ENCODE measurements around the gene PRR5L.
A peak's percentile ranks its signal among the peaks of the same experiment; 100 is the strongest.

PRR5L gene

GRCh38 chr11:36409152-36409816, 113.2 kb downstream of the PRR5L start:
- DNase-seq (no peak), ATAC-seq (replicated peaks) (peak in 1 of 2 donors; percentile 13)
- Mint-ChIP-seq H3K4me3 (peak overlapping the region; percentile 56 to 57), H3K36me3 (peaks cover 2 to 16% of the 10 kb centered on the region in 2 donors), H3K4me1 (peaks cover 55 to 71% of the 10 kb centered on the region in 2 donors), H3K9me3 (no peaks in the 10 kb centered on the region), H3K27ac (peak overlapping the region; percentile 48), H3K27me3 (no peaks in the 10 kb centered on the region)

GRCh38 chr11:36411202-36411640, 115.1 kb downstream of the PRR5L start:
- Mint-ChIP-seq H3K36me3 (peaks cover 5 to 15% of the 10 kb centered on the region in 2 donors), H3K4me3 (peak overlapping the region; percentile 37 to 40), H3K27me3 (no peaks in the 10 kb centered on the region), H3K27ac (peak overlapping the region; percentile 49), H3K4me1 (peaks cover 56 to 68% of the 10 kb centered on the region in 2 donors), H3K9me3 (no peaks in the 10 kb centered on the region)
- DNase-seq (peak; percentile 57), ATAC-seq (replicated peaks) (peak; percentile 88 to 91)

- H3K27me3 Mint-ChIP-seq = no peaks in the 10 kb centered on the region
- H3K4me1 Mint-ChIP-seq = peaks cover 59 to 67% of the 10 kb centered on the region in 2 donors
- H3K36me3 Mint-ChIP-seq = peaks cover 5 to 26% of the 10 kb centered on the region in 2 donors
- ATAC-seq (replicated peaks) = no peak
- H3K9me3 Mint-ChIP-seq = no peaks in the 10 kb centered on the region
- no peak overlapping the region for H3K4me3 Mint-ChIP-seq
- no peak for DNase-seq
- peak overlapping the region; percentile 25 for H3K27ac Mint-ChIP-seq
These were observed 116.8 kb downstream of the PRR5L start for GRCh38 chr11:36412781-36413383.

- Mint-ChIP-seq H3K27ac (peak overlapping the region; percentile 37), H3K27me3 (no peaks in the 10 kb centered on the region), H3K4me1 (peaks cover 46 to 54% of the 10 kb centered on the region in 2 donors), H3K9me3 (no peaks in the 10 kb centered on the region), H3K36me3 (peaks cover 7 to 39% of the 10 kb centered on the region in 2 donors), H3K4me3 (no peak overlapping the region)
- no peak for DNase-seq
- peak; percentile 14 to 24 for ATAC-seq (replicated peaks)
These were observed 121.1 kb downstream of the PRR5L start for GRCh38 chr11:36417154-36417553.

GRCh38 chr11:36419791-36420424, 123.8 kb downstream of the PRR5L start:
- Mint-ChIP-seq H3K4me1 (peaks cover 45 to 46% of the 10 kb centered on the region in 2 donors), H3K9me3 (no peaks in the 10 kb centered on the region), H3K36me3 (peaks cover 11 to 52% of the 10 kb centered on the region in 2 donors), H3K4me3 (no peak overlapping the region), H3K27me3 (no peaks in the 10 kb centered on the region), H3K27ac (peak overlapping the region; percentile 20)
- DNase-seq = no peak
- no peak for ATAC-seq (replicated peaks)

- no peaks in the 10 kb centered on the region for H3K27me3 Mint-ChIP-seq
- ATAC-seq (replicated peaks) = no peak
- H3K27ac Mint-ChIP-seq = peak overlapping the region; percentile 63
- H3K36me3 Mint-ChIP-seq = peaks cover 11 to 52% of the 10 kb centered on the region in 2 donors
- H3K4me3 Mint-ChIP-seq = peak overlapping the region; percentile 16 to 25
- DNase-seq = no peak
- H3K9me3 Mint-ChIP-seq = no peaks in the 10 kb centered on the region
- peaks cover 46 to 54% of the 10 kb centered on the region in 2 donors for H3K4me1 Mint-ChIP-seq
These were observed 125.6 kb downstream of the PRR5L start for GRCh38 chr11:36421546-36422155.

GRCh38 chr11:36425561-36426081, 129.5 kb downstream of the PRR5L start:
- Mint-ChIP-seq H3K4me1 (peaks cover 29% of the 10 kb centered on the region in 2 donors), H3K9me3 (no peaks in the 10 kb centered on the region), H3K27me3 (no peaks in the 10 kb centered on the region), H3K4me3 (no peak overlapping the region), H3K36me3 (peaks cover 7 to 39% of the 10 kb centered on the region in 2 donors), H3K27ac (peak overlapping the region; percentile 33)
- peak in 1 of 2 donors; percentile 12 for ATAC-seq (replicated peaks)
- DNase-seq = no peak

- Mint-ChIP-seq H3K4me3 (no peak overlapping the region), H3K27ac (no peak overlapping the region), H3K4me1 (peaks cover 22% of the 10 kb centered on the region in 2 donors), H3K9me3 (no peaks in the 10 kb centered on the region), H3K36me3 (peaks cover 7 to 36% of the 10 kb centered on the region in 2 donors), H3K27me3 (no peaks in the 10 kb centered on the region)
- DNase-seq (no peak), ATAC-seq (replicated peaks) (no peak)
These were observed 130.2 kb downstream of the PRR5L start for GRCh38 chr11:36426226-36426848.

- DNase-seq (no peak), ATAC-seq (replicated peaks) (no peak)
- Mint-ChIP-seq H3K36me3 (peaks cover 7 to 38% of the 10 kb centered on the region in 2 donors), H3K27ac (no peak overlapping the region), H3K4me1 (peaks cover 15% of the 10 kb centered on the region in 2 donors), H3K4me3 (no peak overlapping the region), H3K9me3 (no peaks in the 10 kb centered on the region), H3K27me3 (no peaks in the 10 kb centered on the region)
These were observed 131.0 kb downstream of the PRR5L start for GRCh38 chr11:36427079-36427478.

- no peak overlapping the region for H3K4me3 Mint-ChIP-seq
- no peak for DNase-seq
- ATAC-seq (replicated peaks) = no peak
- peaks cover 6 to 38% of the 10 kb centered on the region in 2 donors for H3K36me3 Mint-ChIP-seq
- no peaks in the 10 kb centered on the region for H3K9me3 Mint-ChIP-seq
- no peaks in the 10 kb centered on the region for H3K27me3 Mint-ChIP-seq
- H3K4me1 Mint-ChIP-seq = peaks cover 12 to 13% of the 10 kb centered on the region in 2 donors
- no peak overlapping the region for H3K27ac Mint-ChIP-seq
These were observed 131.8 kb downstream of the PRR5L start for GRCh38 chr11:36427876-36428275.

GRCh38 chr11:36431429-36432092, 135.5 kb downstream of the PRR5L start:
- no peaks in the 10 kb centered on the region for H3K9me3 Mint-ChIP-seq
- peaks cover 0 to 39% of the 10 kb centered on the region in 2 donors for H3K36me3 Mint-ChIP-seq
- peaks cover 16 to 20% of the 10 kb centered on the region in 2 donors for H3K4me1 Mint-ChIP-seq
- no peak overlapping the region for H3K4me3 Mint-ChIP-seq
- H3K27me3 Mint-ChIP-seq = no peaks in the 10 kb centered on the region
- no peak for DNase-seq
- ATAC-seq (replicated peaks) = peak; percentile 57 to 70
- no peak overlapping the region for H3K27ac Mint-ChIP-seq

- H3K36me3 Mint-ChIP-seq = peaks cover 0 to 37% of the 10 kb centered on the region in 2 donors
- no peak overlapping the region for H3K4me3 Mint-ChIP-seq
- no peak for ATAC-seq (replicated peaks)
- H3K27ac Mint-ChIP-seq = no peak overlapping the region
- no peaks in the 10 kb centered on the region for H3K27me3 Mint-ChIP-seq
- peaks cover 16 to 20% of the 10 kb centered on the region in 2 donors for H3K4me1 Mint-ChIP-seq
- no peak for DNase-seq
- no peaks in the 10 kb centered on the region for H3K9me3 Mint-ChIP-seq
These were observed 136.0 kb downstream of the PRR5L start for GRCh38 chr11:36432093-36432469.

GRCh38 chr11:36432738-36433137, 136.7 kb downstream of the PRR5L start:
- Mint-ChIP-seq H3K9me3 (no peaks in the 10 kb centered on the region), H3K27me3 (no peaks in the 10 kb centered on the region), H3K4me1 (peaks cover 16 to 20% of the 10 kb centered on the region in 2 donors), H3K27ac (no peak overlapping the region), H3K36me3 (peaks cover 1 to 42% of the 10 kb centered on the region in 2 donors), H3K4me3 (no peak overlapping the region)
- no peak for ATAC-seq (replicated peaks)
- DNase-seq = no peak

Data from stimulated activated naive B cell treated with anti-CD40 and anti-IgM and Interleukin-4, amounts not matched to agents 10 μg/mL and 1 μg/mL and 100 μg/mL, for 72 hours (primary cell).